Activated gamma-delta T cell treated with anti-CD3 and anti-CD28 coated beads, Interleukin-2, amount 50 U/mL, for 16 hours (primary cell): ENCODE data around the gene KIF26B.

Experiments used
- DNase-seq: peaks from one replicate; pipeline ENCODE4 v3.0.0-alpha.2; 2020; ENCODE audit warnings: low read depth

Gene KIF26B

GRCh38 chr1:245428681-245429080 is 273.9 kb downstream of the KIF26B start:
- no peak for DNase-seq

GRCh38 chr1:245431706-245432105 is 276.9 kb downstream of the KIF26B start:
- DNase-seq: no peak

DNA sequence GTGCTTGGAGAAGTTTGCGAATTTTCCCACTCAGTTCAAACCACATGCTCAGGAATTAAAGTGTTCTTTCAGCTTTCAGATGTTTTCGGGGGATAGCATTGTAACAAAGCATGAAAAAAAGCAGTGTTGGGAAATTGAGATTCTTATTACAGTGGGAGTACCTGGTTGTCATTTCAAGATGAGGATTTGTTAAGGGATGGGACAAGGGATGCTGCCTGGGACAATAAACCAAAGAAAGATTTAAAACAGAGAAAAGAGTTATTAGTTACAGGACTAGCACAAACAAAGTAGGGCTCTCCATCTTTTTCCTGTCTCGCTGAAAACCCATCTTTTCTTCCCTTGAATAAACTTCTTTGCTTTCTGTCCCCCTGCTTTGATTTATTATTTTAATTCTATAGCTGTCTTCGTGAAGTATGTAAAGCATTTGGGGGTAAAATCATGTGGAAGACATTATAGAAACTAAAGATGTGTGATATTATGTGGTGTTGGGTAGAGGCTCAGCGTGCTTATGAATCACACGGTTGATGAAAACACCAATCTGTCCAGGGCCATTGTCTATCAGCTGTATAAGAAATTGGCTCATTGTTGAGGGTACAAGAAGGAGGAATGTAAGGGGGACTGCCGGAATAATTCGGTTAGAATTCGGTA is 277.6 kb downstream of the KIF26B start:
- no peak for DNase-seq

- no peak for DNase-seq
Measured at GRCh38 chr1:245433561-245433960, 278.8 kb downstream of the KIF26B start.

GRCh38 chr1:245434280-245434679 is 279.5 kb downstream of the KIF26B start:
- DNase-seq: no peak

DNA sequence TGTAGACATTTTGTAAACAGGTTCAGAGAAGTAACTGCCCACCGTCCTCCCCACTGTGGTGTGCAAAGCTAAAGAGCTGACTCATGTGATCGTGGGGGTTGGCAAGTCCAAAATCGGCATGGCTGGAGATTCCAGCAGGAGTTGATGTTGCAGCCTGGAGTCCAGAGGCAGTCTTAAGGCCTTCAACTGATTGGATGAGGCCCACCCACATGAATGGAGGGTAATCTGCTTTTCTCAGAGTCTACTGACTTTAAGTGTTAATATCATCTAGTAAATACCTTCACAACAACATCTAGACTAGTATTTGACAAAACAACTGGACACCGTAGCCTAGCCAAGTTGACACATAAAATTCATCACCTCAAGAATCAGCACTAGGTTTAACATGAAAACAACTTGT is 281.6 kb downstream of the KIF26B start:
- no peak for DNase-seq

GRCh38 chr1:245437369-245438062 is 282.7 kb downstream of the KIF26B start:
- no peak for DNase-seq

- no peak for DNase-seq
Measured at GRCh38 chr1:245440922-245441321, 286.1 kb downstream of the KIF26B start.

- DNase-seq: no peak
Measured at GRCh38 chr1:245441689-245442088, 286.9 kb downstream of the KIF26B start.

GRCh38 chr1:245444147-245444828 is 289.5 kb downstream of the KIF26B start:
- no peak for DNase-seq

GRCh38 chr1:245444945-245445344 is 290.2 kb downstream of the KIF26B start:
- no peak for DNase-seq

GRCh38 chr1:245448531-245448930 is 293.7 kb downstream of the KIF26B start:
- DNase-seq: no peak

GRCh38 chr1:245448975-245449431 is 294.2 kb downstream of the KIF26B start:
- DNase-seq: no peak

- no peak for DNase-seq
Measured at GRCh38 chr1:245453541-245453940, 298.8 kb downstream of the KIF26B start.

- DNase-seq: no peak
Measured at GRCh38 chr1:245454051-245454450, 299.3 kb downstream of the KIF26B start.

- no peak for DNase-seq
Measured at GRCh38 chr1:245457562-245457961, 302.8 kb downstream of the KIF26B start.

DNA sequence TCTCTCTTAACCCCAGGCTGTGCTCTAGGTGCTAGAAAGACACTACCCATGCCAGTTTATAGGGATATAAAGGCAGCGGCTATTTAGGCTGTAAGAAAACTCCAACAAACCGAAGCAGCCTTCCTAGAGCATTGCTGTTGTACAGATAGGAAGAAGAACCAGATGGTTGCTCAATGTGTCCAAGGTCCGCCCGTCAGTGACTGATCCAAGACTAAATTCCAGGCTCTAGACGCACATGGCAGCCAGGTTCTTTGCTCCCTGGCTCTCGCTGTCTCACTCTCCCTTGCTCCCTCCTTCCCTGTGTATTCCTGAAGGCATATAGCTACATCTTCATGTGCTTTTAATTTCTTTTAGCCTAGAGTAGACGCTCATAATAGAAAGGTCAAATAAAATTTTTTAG is 303.4 kb downstream of the KIF26B start:
- DNase-seq: no peak

- no peak for DNase-seq
Measured at GRCh38 chr1:245458761-245459174, 304.0 kb downstream of the KIF26B start.

- DNase-seq: no peak
Measured at GRCh38 chr1:245459621-245460020, 304.8 kb downstream of the KIF26B start.

GRCh38 chr1:245461681-245462080 is 306.9 kb downstream of the KIF26B start:
- DNase-seq: no peak

DNA sequence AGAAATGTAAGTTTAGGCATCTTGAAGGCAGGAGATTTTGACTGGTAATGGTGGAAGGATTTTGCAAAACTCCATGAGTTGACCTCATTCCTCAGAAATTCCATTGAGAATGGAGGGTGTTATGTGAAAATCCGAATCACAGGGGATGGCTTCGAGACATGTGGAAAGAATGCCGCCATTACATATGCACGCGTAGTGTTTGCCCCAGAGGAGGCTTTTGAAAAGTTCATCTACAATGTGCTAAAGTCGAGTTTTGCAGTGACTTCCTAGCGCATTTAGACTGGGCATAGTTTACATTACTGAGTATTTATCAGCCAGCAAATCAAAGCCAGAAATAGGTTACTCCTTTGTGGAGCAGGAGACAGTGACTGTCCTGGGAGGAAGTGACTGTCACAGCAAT is 307.4 kb downstream of the KIF26B start:
- no peak for DNase-seq

GRCh38 chr1:245463392-245464165 is 308.8 kb downstream of the KIF26B start:
- no peak for DNase-seq
